Measurements from ENCODE around the gene BTBD2. TPM values are rescaled to one million over a fixed set of nuclear protein-coding genes. Genes with fewer than 3 reads are reported as not detected.

Gene BTBD2
- total RNA-seq, 1 experiment from 2014 or later: 110 TPM

- Histone ChIP-seq H3K79me1 (ENCODE audit: insufficient read depth, low read depth, low read length, poor library complexity, severe bottlenecking) (no peaks in the 10 kb centered on the region), H3K27me3 (ENCODE audit: insufficient read depth, low read length) (no peaks in the 10 kb centered on the region), H2BK5ac (ENCODE audit: insufficient read length, low read length) (no peak overlapping the region), H4K8ac (replicated peaks; ENCODE audit: insufficient read length, low read depth, low read length) (no peak overlapping the region), H3K18ac (ENCODE audit: insufficient read length, low read depth, low read length) (no peak overlapping the region), H2BK120ac (ENCODE audit: low read depth, low read length, poor library complexity, severe bottlenecking) (no peak overlapping the region), H3K4ac (ENCODE audit: low read depth, low read length) (no peak overlapping the region), H3K9me3 (ENCODE audit: control insufficient read depth, low read depth, low read length) (no peaks in the 10 kb centered on the region), H3K79me2 (ENCODE audit: insufficient read depth, low read length) (no peaks in the 10 kb centered on the region), H2BK12ac (ENCODE audit: insufficient read length, low read depth, low read length) (no peak overlapping the region), H3K27ac (ENCODE audit: insufficient read length, low read depth, low read length) (no peak overlapping the region), H2BK20ac (ENCODE audit: low read depth, low read length, poor library complexity, severe bottlenecking) (no peak overlapping the region), H3K23ac (ENCODE audit: insufficient read length, low read depth, low read length) (no peak overlapping the region), H3K9ac (ENCODE audit: extremely low read depth, insufficient read length, low read length) (no peak overlapping the region), H3K56ac (ENCODE audit: insufficient read length, low read depth, low read length) (no peak overlapping the region), H3K4me2 (ENCODE audit: insufficient read depth, insufficient read length, low read length) (no peak overlapping the region), H4K20me1 (ENCODE audit: control insufficient read depth, insufficient read depth, insufficient read length) (no peaks in the 10 kb centered on the region), H4K5ac (ENCODE audit: insufficient read length, low read depth, low read length) (no peak overlapping the region), H3K14ac (ENCODE audit: insufficient read depth, low read length) (no peak overlapping the region), H2BK15ac (ENCODE audit: low read depth, low read length) (no peak overlapping the region), H3K23me2 (ENCODE audit: insufficient read length, low read depth, low read length, poor library complexity, severe bottlenecking) (no peaks in the 10 kb centered on the region), H2AK5ac (ENCODE audit: insufficient read length, low read length) (no peak overlapping the region), H3K4me1 (ENCODE audit: insufficient read depth, low read length) (no peaks in the 10 kb centered on the region), H2AFZ (ENCODE audit: low read length) (no peak overlapping the region), H4K91ac (ENCODE audit: insufficient read length, low read depth, low read length) (no peak overlapping the region), H3T11ph (ENCODE audit: low read length) (no peak overlapping the region)
- Mint-ChIP-seq H3K36me3 (ENCODE audit: insufficient read depth in 1 of 3, low read depth in 3 of 3) (peaks cover 0 to 5% (median 4%) of the 10 kb centered on the region in 3 experiments; a peak in 6 of 7 replicates), H3K4me3 (no peak overlapping the region; a peak in 1 of 5 replicates), H3K27me3 (ENCODE audit: low read depth) (peaks cover 13% of the 10 kb centered on the region), H3K9me3 (peaks cover 9 to 13% of the 10 kb centered on the region in 2 experiments), H3K27ac (no peak overlapping the region; a peak in 1 of 7 replicates), H3K4me1 (0 out of 4 replicates have a peak, but pooled peaks cover 0 to 3% of the 10 kb centered on the region in 2 experiments)
- TF ChIP-seq, protein P1, sequence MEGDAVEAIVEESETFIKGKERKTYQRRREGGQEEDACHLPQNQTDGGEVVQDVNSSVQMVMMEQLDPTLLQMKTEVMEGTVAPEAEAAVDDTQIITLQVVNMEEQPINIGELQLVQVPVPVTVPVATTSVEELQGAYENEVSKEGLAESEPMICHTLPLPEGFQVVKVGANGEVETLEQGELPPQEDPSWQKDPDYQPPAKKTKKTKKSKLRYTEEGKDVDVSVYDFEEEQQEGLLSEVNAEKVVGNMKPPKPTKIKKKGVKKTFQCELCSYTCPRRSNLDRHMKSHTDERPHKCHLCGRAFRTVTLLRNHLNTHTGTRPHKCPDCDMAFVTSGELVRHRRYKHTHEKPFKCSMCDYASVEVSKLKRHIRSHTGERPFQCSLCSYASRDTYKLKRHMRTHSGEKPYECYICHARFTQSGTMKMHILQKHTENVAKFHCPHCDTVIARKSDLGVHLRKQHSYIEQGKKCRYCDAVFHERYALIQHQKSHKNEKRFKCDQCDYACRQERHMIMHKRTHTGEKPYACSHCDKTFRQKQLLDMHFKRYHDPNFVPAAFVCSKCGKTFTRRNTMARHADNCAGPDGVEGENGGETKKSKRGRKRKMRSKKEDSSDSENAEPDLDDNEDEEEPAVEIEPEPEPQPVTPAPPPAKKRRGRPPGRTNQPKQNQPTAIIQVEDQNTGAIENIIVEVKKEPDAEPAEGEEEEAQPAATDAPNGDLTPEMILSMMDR (conservative IDR thresholded peaks at IDR 0.05): no peak
- WGBS (ENCODE audit: extremely low coverage, insufficient read length, low lambda C conversion rate): no CpG with 5 or more reads among the region's 2 CpGs
- DNase-seq: no peak
These were observed 6.8 kb upstream of the BTBD2 start for GRCh38 chr19:2022289-2022688.
